BLaER1 treated with 17β-estradiol and CSF1 and Interleukin-3, amounts not matched to agents 10 nM and 100 nM (cell line): ENCODE measurements around the gene SPRN.
A peak's percentile ranks its signal among the peaks of the same experiment; 100 is the strongest.
"Not testable (repeated sequence)": the region's sequence is repeated elsewhere in the genome, so short reads cannot be mapped to it uniquely, and the experiment has no call there.

ENCODE experiments used
- H3K27ac ChIP-seq, 11 experiments: shearing (Covaris generic); formaldehyde crosslinking; 2 replicates each; pipeline ENCODE4 v1.8.1; 2022
- H3K27me3 ChIP-seq, 11 experiments: shearing (Covaris generic); formaldehyde crosslinking; 2 replicates each; pipeline ENCODE4 v1.8.1; 2022
- H3K36me3 ChIP-seq, 11 experiments: shearing (Covaris generic); formaldehyde crosslinking; 2 replicates each; pipeline ENCODE4 v1.8.1; 2022
- H3K4me1 ChIP-seq, 10 experiments: shearing (Covaris generic); formaldehyde crosslinking; 2 replicates each; pipeline ENCODE4 v1.8.1; 2022
- H3K4me2 ChIP-seq, 11 experiments: shearing (Covaris generic); formaldehyde crosslinking; 2 replicates each; pipeline ENCODE4 v1.8.1; 2022
- H3K4me3 ChIP-seq, 10 experiments: shearing (Covaris generic); formaldehyde crosslinking; 2 replicates each; pipeline ENCODE4 v1.8.1; 2022
- H3K9ac ChIP-seq, 11 experiments: shearing (Covaris generic); formaldehyde crosslinking; 2 replicates each; pipeline ENCODE4 v1.8.1; 2022
- H3K9me3 ChIP-seq, 11 experiments: shearing (Covaris generic); formaldehyde crosslinking; replicated peaks in 1 of 11; 2 replicates each; pipeline ENCODE4 v1.8.1; 2022
- H4K20me1 ChIP-seq, 11 experiments: shearing (Covaris generic); formaldehyde crosslinking; 2 replicates each; pipeline ENCODE4 v1.8.1; 2022
- Cebpa-rat ChIP-seq, 11 experiments: shearing (Covaris generic); IDR thresholded peaks; 2 replicates each; pipeline ENCODE4 v1.8.1; 2022

SPRN gene

GRCh38 chr10:133424102-133424501 is 323 bp downstream of the SPRN start:
- Histone ChIP-seq H4K20me1 (peaks cover 28 to 46% (median 45%) of the 10 kb centered on the region in 11 experiments; a peak in 21 of 22 replicates), H3K36me3 (peaks cover 10 to 29% (median 17%) of the 10 kb centered on the region in 11 experiments), H3K4me1 (peaks cover 11 to 18% (median 15%) of the 10 kb centered on the region in 10 experiments; a peak in 18 of 20 replicates), H3K27me3 (peaks cover 32 to 50% (median 41%) of the 10 kb centered on the region in 11 experiments)
- H3K4me3 ChIP-seq, H3K27ac ChIP-seq, H3K9me3 ChIP-seq, H3K4me2 ChIP-seq, H3K9ac ChIP-seq: not testable (repeated sequence)

GRCh38 chr10:133422807-133423771 is 1.3 kb downstream of the SPRN start:
- H4K20me1 ChIP-seq = peaks cover 28 to 56% (median 54%) of the 10 kb centered on the region in 11 experiments; a peak in 21 of 22 replicates
- H3K4me3 ChIP-seq = peak overlapping the region; percentile 44 to 62 (median 50)
- H3K27ac ChIP-seq = no peak overlapping the region
- TF ChIP-seq Cebpa-rat (IDR thresholded peaks at IDR 0.05) = no peak
- peak overlapping the region; percentile 75 to 90 (median 83) for H3K4me2 ChIP-seq
- H3K27me3 ChIP-seq = peaks cover 32 to 50% (median 41%) of the 10 kb centered on the region in 11 experiments
- no peaks in the 10 kb centered on the region for H3K9me3 ChIP-seq
- peaks cover 11 to 18% (median 15%) of the 10 kb centered on the region in 10 experiments; a peak in 18 of 20 replicates for H3K4me1 ChIP-seq
- peaks cover 20 to 39% (median 27%) of the 10 kb centered on the region in 11 experiments for H3K36me3 ChIP-seq
- peak overlapping the region in 9 of 11 experiments; percentile 25 to 63 (median 57); a peak in 15 of 22 replicates for H3K9ac ChIP-seq

DNA sequence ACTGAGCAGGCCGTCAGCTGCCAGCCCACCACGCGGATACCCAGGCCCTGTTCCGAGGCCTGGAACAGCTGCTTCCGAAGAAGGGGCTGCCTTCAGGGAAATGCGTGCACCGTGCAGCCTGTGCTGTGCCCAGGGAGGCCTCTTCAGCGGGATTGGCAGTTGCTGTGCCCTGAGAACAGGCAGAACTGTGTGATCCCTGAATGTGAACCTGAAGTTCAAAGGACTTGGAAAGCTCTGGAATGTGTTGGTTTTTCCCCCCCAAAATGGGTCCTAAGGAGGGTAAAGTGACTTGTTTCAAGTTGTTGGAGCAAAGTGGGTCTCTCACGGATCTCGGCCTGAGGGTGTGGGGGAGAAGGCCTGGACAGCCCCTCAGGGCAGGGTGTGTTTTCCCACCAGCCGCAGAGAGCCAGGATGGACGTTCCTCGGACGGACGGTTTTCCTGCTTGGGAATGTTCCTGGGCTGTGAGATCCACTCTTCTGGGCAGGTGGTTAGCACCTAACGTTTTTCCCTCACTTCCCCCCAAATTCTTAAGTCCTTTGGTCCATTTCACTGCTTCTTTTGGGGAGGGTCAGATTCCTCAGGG is 2.1 kb downstream of the SPRN start:
- Histone ChIP-seq H3K9ac (peak overlapping the region in 6 of 11 experiments; percentile 17 to 61 (median 57); a peak in 4 of 22 replicates), H3K4me1 (peaks cover 11 to 18% (median 15%) of the 10 kb centered on the region in 10 experiments; a peak in 18 of 20 replicates), H4K20me1 (peaks cover 28 to 59% (median 54%) of the 10 kb centered on the region in 11 experiments; a peak in 21 of 22 replicates), H3K36me3 (peaks cover 21 to 42% (median 29%) of the 10 kb centered on the region in 11 experiments), H3K4me3 (peak overlapping the region in 5 of 10 experiments; percentile 44 to 62 (median 53); a peak in 7 of 20 replicates), H3K27ac (no peak overlapping the region), H3K9me3 (no peaks in the 10 kb centered on the region), H3K27me3 (peaks cover 32 to 50% (median 41%) of the 10 kb centered on the region in 11 experiments), H3K4me2 (peak overlapping the region; percentile 75 to 90 (median 83))
- no peak for TF ChIP-seq Cebpa-rat (IDR thresholded peaks at IDR 0.05)

GRCh38 chr10:133421336-133422222 is 2.8 kb downstream of the SPRN start:
- Histone ChIP-seq H3K36me3 (peaks cover 21 to 42% (median 29%) of the 10 kb centered on the region in 11 experiments), H3K4me2 (peak overlapping the region in 5 of 11 experiments; percentile 77 to 88 (median 82); a peak in 6 of 22 replicates)
- no peak for TF ChIP-seq Cebpa-rat (IDR thresholded peaks at IDR 0.05)

GRCh38 chr10:133420579-133420978 is 3.8 kb downstream of the SPRN start:
- H3K4me1 ChIP-seq = peaks cover 11 to 18% (median 15%) of the 10 kb centered on the region in 10 experiments; a peak in 18 of 20 replicates
- H3K36me3 ChIP-seq = peaks cover 27 to 48% (median 36%) of the 10 kb centered on the region in 11 experiments
- TF ChIP-seq Cebpa-rat (IDR thresholded peaks at IDR 0.05) = no peak
- no peak overlapping the region for H3K9ac ChIP-seq
- peaks cover 4 to 7% (median 5%) of the 10 kb centered on the region in 11 experiments; a peak in 21 of 22 replicates for H3K9me3 ChIP-seq
- peaks cover 32 to 50% (median 41%) of the 10 kb centered on the region in 11 experiments for H3K27me3 ChIP-seq
- H4K20me1 ChIP-seq = peaks cover 28 to 59% (median 54%) of the 10 kb centered on the region in 11 experiments; a peak in 21 of 22 replicates
- H3K4me2 ChIP-seq = no peak overlapping the region
- no peak overlapping the region for H3K4me3 ChIP-seq
- no peak overlapping the region for H3K27ac ChIP-seq

More at GRCh38 chr10:133421336-133422222, 2.8 kb downstream of the SPRN start:
- peaks cover 28 to 59% (median 54%) of the 10 kb centered on the region in 11 experiments; a peak in 21 of 22 replicates for H4K20me1 ChIP-seq
- no peaks in the 10 kb centered on the region for H3K9me3 ChIP-seq
- no peak overlapping the region for H3K4me3 ChIP-seq
- peaks cover 32 to 50% (median 41%) of the 10 kb centered on the region in 11 experiments for H3K27me3 ChIP-seq
- H3K27ac ChIP-seq = no peak overlapping the region
- no peak overlapping the region for H3K9ac ChIP-seq
- peaks cover 11 to 18% (median 15%) of the 10 kb centered on the region in 10 experiments; a peak in 18 of 20 replicates for H3K4me1 ChIP-seq

DNA sequence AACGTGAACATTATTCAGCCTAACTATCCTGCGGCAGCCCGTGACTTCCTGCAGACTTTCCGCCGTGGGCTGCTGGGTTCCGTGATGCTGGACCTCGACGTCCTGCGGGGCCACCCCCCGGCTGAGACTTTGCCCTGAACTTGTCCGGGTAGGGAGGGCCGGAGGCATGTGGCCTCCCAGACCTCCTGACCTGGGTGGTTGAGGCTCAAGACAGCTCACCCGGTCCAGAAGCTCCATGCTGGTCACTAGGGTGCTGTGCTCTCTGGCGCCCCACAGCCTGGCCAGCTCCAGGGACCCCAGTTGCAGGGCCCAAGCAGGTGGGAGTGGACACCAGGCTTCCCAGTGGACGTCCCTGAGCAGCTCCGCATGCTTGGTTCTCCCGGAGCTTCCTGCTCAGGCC is 4.4 kb downstream of the SPRN start:
- H3K4me2 ChIP-seq = no peak overlapping the region
- H3K36me3 ChIP-seq = peaks cover 33 to 53% (median 41%) of the 10 kb centered on the region in 11 experiments
- no peak overlapping the region for H3K4me3 ChIP-seq
- peaks cover 11 to 18% (median 15%) of the 10 kb centered on the region in 10 experiments; a peak in 18 of 20 replicates for H3K4me1 ChIP-seq
- peaks cover 29 to 45% (median 36%) of the 10 kb centered on the region in 11 experiments for H3K27me3 ChIP-seq
- TF ChIP-seq Cebpa-rat (IDR thresholded peaks at IDR 0.05) = no peak
- H3K27ac ChIP-seq = no peak overlapping the region
- H3K9me3 ChIP-seq = peaks cover 9 to 12% (median 11%) of the 10 kb centered on the region in 11 experiments
- no peak overlapping the region for H3K9ac ChIP-seq
- H4K20me1 ChIP-seq = peaks cover 28 to 64% (median 54%) of the 10 kb centered on the region in 11 experiments; a peak in 21 of 22 replicates

DNA sequence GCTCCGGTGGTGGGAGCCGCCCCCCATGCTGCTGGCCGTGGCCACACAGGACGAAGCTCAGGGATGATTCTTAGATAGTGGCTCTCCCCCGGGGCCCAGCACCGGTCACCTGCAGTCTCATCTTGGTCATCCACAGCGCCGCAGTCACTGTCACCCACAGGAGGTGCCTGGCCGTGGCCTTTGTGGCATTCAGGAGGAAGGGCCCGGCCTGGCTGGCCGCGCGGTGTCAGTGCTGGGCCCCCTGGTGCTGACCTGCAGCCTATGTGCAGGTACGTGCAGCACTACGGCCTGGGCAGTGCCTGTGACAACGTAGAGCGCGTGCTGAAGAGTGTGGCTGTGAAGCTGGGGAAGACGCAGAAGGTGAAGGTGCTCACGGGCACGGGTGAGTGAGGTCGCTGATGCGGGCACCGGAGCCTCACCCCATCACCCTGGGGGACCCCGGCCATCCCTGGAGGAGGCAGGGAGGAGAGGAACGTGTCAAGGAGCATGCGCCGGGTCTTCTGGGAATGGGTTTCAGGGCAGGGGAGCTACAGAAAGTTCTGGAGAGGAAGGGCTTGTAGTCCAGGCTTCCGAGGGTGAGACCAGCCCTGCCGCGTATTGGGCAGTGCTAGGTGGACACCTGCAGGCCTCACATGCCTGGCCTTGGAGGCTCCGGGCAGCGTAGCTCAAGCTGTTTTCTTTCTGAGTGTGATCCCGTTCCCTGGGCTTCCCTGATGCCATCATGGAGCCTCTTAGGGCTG is 5.0 kb downstream of the SPRN start:
- Histone ChIP-seq H3K36me3 (peaks cover 37 to 60% (median 45%) of the 10 kb centered on the region in 11 experiments), H3K4me1 (peaks cover 11 to 18% (median 15%) of the 10 kb centered on the region in 10 experiments; a peak in 18 of 20 replicates), H4K20me1 (peaks cover 28 to 64% (median 54%) of the 10 kb centered on the region in 11 experiments; a peak in 21 of 22 replicates), H3K9me3 (peaks cover 13 to 18% (median 17%) of the 10 kb centered on the region in 11 experiments), H3K27me3 (peaks cover 24 to 41% (median 32%) of the 10 kb centered on the region in 11 experiments), H3K4me2 (no peak overlapping the region), H3K27ac (no peak overlapping the region), H3K9ac (no peak overlapping the region; a peak in 1 of 22 replicates), H3K4me3 (no peak overlapping the region)
- no peak for TF ChIP-seq Cebpa-rat (IDR thresholded peaks at IDR 0.05)
